Astrocyte of the hippocampus (primary cell): ENCODE results near the gene CDH16.
"Not testable (repeated sequence)": the region's sequence is repeated elsewhere in the genome, so short reads cannot be mapped to it uniquely, and the experiment has no call there.

ENCODE experiments used
- DNase-seq: peaks from one replicate; pipeline ENCODE4 v3.0.0; 2011; ENCODE audit warnings: low read depth, low spot score

Gene CDH16, protein sequence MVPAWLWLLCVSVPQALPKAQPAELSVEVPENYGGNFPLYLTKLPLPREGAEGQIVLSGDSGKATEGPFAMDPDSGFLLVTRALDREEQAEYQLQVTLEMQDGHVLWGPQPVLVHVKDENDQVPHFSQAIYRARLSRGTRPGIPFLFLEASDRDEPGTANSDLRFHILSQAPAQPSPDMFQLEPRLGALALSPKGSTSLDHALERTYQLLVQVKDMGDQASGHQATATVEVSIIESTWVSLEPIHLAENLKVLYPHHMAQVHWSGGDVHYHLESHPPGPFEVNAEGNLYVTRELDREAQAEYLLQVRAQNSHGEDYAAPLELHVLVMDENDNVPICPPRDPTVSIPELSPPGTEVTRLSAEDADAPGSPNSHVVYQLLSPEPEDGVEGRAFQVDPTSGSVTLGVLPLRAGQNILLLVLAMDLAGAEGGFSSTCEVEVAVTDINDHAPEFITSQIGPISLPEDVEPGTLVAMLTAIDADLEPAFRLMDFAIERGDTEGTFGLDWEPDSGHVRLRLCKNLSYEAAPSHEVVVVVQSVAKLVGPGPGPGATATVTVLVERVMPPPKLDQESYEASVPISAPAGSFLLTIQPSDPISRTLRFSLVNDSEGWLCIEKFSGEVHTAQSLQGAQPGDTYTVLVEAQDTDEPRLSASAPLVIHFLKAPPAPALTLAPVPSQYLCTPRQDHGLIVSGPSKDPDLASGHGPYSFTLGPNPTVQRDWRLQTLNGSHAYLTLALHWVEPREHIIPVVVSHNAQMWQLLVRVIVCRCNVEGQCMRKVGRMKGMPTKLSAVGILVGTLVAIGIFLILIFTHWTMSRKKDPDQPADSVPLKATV

GRCh38 chr16:66918803-66919568 lies at the start of gene CDH16:
CDH16 (minus strand) TSS chr16:66918885; CDS start chr16:66918065, 820 bp downstream.
- no peak for DNase-seq

GRCh38 chr16:66964049-66964448 lies 45.4 kb upstream of the CDH16 start:
- DNase-seq, result no peak

GRCh38 chr16:66961914-66962313 lies 43.2 kb upstream of the CDH16 start:
- peak; percentile 21 for DNase-seq

DNA sequence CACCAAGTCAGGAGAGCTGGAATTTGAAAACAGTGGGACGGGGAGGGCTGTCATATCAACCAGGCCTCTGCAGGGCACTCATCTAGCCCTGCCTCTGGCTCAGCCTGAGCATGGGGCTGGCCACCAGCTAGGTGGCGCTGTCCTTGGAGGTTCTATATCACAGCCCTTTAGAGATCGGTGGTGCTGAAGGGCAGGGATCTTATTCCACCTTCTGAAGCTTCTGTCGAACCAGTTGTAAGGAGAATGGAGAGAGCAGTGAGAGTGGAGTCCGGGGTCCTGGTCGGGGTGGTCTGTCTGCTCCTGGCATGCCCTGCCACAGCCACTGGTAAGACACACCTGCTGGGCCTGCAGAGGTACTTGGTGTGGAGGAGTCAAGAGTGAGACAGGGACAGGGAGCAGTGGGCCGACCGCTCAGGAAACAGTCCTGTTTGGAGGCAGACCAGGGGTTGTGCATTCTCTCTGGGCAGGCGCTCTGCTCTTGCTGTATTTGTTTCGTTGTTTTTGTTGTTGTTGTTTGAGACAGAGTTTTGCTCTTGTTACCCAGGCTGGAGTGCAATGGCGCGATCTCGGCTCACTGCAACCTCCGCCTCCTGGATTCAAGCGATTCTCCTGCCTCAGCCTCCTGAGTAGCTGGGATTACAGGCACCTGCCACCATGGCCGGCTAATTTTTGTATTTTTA lies 42.5 kb upstream of the CDH16 start, which contains the start of gene CES3:
Gene CES3 (plus strand): TSS at position 202 of the 680 bp plus-strand sequence. CDS start 42 bp downstream, at position 244.
- peak; percentile 75 for DNase-seq

- DNase-seq, result no peak
Observed at GRCh38 chr16:66960270-66960669, 41.6 kb upstream of the CDH16 start.

- DNase-seq, result no peak
Observed at GRCh38 chr16:66959704-66960161, 41.0 kb upstream of the CDH16 start.

GRCh38 chr16:66958857-66959703 lies 40.4 kb upstream of the CDH16 start:
- DNase-seq, result no peak

GRCh38 chr16:66956154-66956457 lies 37.4 kb upstream of the CDH16 start:
- not testable (repeated sequence) for DNase-seq

DNA sequence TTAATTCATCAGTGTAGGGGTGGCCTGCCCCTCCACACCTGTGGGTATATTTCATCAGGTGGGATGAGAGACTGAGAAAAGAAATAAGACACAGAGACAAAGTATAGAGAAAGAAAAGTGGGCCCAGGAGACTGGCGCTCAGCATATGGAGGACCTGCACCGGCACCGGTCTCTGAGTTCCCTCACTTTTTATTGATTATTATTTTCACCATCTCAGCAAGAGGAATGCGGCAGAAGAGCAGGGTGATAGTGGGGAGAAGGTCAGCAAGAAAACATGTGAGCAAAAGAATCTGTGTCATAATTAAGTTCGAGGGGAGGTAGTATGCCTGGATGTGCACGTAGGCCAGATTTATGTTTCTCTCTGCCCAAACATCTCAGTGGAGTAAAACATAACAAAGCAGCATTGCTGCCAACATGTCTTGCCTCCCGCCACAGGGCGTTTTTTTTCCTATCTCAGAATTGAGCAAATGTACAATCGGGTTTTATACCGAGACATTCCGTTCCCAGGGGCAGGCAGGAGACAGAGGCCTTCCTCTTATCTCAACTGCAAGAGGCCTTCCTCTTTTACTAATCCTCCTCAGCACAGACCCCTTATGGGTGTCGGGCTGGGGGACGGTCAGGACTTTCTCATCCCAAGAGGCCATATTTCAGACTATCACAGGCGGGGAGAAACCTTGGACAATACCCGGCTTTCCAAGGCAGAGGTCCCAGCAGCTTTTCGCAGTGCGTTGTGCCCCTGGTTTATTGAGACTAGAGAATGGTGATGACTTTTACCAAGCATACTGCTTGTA lies 36.9 kb upstream of the CDH16 start:
- DNase-seq, result not testable (repeated sequence)

DNA sequence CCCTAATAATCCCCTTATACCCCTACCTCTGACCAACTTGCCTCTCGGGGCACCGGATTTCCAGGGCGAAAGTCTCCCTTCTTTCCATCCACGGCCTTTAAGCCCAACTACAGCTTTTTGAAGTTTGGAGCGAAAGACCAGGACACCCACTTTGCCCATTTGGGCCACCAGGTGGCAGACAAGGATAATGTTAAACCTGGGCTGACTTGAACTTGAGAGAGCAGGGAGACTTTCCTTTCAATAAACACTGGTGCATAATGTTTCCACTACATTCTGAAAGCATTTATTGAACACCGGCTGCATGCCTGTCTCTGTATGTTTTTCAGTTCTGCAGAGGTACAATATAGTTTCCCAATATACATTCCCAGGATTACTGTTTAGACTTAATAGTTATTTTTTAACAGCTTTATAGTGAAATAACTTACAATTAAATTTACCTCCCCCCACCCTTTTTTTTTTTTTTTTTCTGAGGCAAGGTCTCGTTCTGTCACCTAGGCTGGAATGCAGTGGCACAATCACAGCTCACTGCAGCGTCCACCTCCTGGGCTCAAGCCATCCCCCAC lies 35.5 kb upstream of the CDH16 start:
- DNase-seq, result peak; percentile 86

DNA sequence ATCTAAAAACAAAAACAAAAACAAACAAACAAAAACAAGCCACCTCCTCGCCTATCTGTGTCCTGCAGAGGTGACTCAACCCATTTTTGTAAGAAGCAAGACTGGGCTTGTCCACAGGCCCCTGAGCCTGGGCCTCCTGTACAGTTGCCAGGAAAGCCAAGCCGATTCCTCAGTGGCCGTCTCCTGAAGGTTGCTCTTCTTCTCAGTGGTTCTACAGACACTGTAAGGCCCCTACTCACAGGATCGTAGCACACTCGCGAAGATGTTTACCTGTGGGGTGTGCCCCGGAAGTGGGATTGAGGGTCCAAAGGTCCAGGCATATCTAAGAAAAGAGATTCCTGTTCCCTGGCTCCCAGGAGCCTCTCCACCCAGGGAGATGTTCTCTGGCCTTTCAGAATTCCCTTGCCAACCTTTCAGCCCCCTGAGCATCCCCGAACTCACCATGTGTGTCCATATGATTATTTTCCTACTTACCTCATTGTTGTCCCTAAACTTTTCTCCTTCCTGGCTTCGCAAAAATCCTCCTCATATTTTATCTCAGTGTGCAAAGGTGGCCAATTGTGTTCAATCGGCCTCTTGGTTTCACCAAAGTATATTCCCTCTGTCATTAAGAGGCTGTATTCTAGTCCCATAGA lies 34.9 kb upstream of the CDH16 start:
- no peak for DNase-seq

GRCh38 chr16:66952430-66953110 lies 33.9 kb upstream of the CDH16 start:
- no peak for DNase-seq

DNA sequence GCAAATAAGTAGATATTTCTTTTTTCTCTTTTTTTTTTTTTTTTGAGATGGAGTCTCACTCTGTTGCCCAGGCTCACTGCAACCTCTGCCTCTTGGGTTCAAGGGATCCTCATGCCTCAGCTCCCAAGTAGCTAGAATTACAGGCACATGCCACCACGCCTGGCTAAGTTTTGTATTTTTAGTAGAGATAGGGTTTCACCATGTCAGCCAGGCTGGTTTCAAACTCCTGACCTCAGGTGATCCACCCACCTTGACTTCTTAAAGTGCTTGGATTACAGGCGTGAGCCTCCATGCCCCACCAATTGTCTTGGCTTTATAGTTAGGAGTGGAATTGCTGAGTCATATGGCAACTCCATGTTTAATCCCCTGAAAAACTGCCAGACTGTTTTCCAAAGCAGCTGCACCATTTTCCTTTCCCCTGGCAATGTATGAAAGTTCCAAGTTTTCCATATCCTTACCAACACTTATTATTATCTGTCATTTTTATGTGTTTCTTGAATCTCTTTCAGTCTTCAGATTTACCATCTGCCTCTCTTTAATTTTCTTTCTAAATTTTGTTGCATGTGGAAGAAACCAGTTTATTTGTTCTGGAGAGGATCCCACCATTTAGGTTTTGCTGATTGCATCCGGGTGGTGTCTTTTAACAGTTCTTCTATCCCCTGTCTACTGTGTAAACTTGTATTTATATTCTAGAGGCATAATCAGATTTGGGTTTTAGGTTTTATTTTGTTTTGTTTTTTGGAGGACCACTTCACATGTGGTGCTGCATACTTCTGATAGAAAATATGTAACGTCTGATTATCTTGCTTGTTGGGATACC lies 32.5 kb upstream of the CDH16 start:
- DNase-seq, result no peak

GRCh38 chr16:66950437-66950836 lies 31.8 kb upstream of the CDH16 start:
- no peak for DNase-seq

GRCh38 chr16:66949472-66949871 lies 30.8 kb upstream of the CDH16 start:
- no peak for DNase-seq

GRCh38 chr16:66948837-66949225 lies 30.1 kb upstream of the CDH16 start:
- DNase-seq, result no peak

DNA sequence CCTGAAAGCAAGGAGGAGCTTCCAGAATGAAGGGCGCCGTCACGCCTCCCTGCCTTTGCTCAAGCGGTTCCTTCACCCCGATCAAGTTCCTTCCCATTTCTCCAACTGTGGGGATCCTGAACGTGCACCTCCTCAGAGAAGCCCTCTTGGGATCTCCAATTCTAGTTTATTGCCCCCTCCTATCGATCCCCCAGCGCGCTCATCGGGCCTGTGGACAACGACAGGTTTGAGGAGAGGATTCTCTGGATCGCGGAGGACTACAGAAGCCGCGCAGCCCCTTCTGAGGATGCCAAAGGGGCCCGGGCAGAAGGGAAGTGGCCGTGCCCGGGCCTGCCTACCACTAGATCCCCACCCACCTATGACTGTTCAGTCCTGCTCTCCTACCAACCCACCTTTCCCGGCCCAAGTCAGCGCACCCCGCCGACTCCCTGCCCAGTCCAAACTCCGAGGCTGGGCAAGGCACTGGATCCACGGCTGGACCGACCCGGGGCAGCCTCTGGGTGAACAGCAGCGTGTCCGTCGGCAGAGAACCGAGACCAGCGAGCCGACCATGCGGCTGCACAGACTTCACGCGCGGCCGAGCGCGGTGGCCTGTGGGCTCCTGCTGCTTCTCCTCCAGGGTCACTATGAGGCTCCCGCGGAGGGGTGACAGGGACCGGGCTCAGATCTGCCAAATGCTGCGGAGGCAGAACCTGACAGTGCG lies 29.6 kb upstream of the CDH16 start:
- DNase-seq, result peak; percentile 41
